D721Med (cell line): ENCODE data around the gene DYRK1B.

Experiments used
- DNase-seq: peaks from one replicate; pipeline ENCODE4 v3.0.0; 2011; ENCODE audit warnings: low spot score; ENCODE audit not compliant: insufficient read length
- FAIRE-seq: peaks from 2 replicates; lab custom pipeline; 2011; peaks lifted over from hg19 to GRCh38; lab: Jason Lieb, UNC
- TF ChIP-seq, protein P1 (sequence below): IDR thresholded peaks from 2 replicates; pipeline ENCODE4 v1.5.1; 2012; ENCODE audit warnings: mild to moderate bottlenecking, control low read depth; ENCODE audit not compliant: insufficient read depth; ENCODE audit errors: missing control alignments

The DYRK1B gene

DNA sequence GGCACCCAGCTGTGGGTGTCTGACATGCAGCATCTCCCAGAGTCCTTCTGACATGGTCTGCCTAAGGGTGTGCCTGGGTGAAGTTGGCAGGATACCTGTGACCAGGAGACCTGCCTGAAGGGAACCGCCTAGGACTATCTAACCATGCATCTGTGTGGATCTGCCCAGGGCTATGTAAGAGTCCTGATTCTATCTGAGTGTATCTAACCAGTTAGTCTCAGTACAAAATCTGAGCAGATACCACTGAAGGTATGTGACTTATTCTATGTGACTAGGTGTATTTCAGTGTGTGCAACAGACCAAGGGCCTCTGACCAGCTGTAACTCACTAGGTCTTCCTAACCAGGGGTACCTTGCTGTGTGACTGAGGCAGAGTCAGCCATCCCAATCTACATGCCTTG lies 40.4 kb upstream of the DYRK1B start:
- FAIRE-seq = no peak
- no peak for DNase-seq
- TF ChIP-seq, protein P1, sequence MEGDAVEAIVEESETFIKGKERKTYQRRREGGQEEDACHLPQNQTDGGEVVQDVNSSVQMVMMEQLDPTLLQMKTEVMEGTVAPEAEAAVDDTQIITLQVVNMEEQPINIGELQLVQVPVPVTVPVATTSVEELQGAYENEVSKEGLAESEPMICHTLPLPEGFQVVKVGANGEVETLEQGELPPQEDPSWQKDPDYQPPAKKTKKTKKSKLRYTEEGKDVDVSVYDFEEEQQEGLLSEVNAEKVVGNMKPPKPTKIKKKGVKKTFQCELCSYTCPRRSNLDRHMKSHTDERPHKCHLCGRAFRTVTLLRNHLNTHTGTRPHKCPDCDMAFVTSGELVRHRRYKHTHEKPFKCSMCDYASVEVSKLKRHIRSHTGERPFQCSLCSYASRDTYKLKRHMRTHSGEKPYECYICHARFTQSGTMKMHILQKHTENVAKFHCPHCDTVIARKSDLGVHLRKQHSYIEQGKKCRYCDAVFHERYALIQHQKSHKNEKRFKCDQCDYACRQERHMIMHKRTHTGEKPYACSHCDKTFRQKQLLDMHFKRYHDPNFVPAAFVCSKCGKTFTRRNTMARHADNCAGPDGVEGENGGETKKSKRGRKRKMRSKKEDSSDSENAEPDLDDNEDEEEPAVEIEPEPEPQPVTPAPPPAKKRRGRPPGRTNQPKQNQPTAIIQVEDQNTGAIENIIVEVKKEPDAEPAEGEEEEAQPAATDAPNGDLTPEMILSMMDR = no peak

DNA sequence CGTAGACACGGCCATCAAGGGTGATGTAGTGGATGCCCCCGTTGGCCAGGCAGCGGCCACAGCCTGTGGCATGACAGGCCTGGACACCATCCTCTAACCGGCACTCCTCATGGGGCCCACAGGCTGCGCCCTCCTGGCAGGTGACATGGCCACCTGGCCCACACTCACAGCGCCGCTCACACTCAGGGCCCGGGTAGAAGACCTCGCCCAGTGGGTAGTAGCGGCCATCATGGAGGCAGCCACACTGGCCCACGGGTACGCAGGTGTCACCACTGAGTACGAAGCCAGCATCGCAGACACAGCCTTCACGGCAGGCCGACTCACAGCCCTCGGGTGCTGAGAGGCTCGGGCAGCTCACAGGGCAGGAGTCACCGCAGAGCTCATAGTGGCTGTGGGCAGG lies 39.4 kb upstream of the DYRK1B start:
- no peak for FAIRE-seq
- TF ChIP-seq, protein P1 = no peak
- no peak for DNase-seq

DNA sequence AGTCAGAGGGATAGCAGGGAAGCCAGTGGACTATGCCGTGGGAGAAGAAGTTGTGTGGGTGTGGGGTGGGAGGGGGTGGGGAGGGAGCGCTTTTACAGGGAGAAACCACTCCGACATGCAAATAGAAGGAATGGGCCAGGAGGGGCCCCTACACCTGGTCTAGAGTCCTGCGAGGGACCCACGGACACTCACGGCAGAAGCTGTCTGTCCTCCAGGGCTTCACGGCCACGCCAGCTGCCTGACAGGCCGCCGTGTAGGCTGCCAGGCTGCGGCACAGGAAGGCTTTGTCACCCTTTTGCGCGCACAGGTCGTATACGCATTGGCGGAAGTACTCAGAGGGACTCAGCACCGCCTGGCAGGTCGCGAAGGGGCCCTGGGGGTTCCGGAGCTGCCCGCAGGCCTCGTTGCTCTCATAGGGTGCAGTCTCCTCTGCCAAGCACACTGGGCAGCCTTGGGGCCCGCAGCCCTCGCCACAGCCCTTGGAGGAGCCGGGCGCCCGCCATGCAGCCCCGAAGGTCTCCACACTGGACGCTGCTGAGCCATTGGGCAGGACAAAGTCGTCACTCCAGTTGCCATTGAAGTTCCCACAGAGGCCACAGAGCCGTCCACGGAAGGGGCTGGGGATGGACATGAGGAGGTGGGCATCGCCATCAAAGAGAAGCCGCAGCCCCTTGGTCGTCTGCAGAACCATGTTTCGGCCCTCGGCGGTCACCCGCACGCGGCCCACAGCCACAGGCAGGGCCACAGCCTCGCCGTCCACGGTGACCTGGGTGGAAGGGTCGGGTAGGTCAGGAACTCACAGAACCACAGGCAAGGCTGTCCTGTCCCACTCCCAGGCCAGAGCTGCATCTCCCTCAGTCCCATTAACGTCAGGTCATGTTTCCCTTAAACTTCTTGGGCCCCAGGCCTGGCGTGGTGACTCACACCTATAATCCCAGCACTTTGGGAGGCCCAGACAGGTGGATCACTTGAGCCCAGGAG lies 38.2 kb upstream of the DYRK1B start:
- TF ChIP-seq, protein P1 = no peak
- DNase-seq (no peak), FAIRE-seq (no peak)

GRCh38 chr19:39871362-39871761 lies 37.4 kb upstream of the DYRK1B start:
- TF ChIP-seq, protein P1 = no peak
- FAIRE-seq = no peak
- no peak for DNase-seq

DNA sequence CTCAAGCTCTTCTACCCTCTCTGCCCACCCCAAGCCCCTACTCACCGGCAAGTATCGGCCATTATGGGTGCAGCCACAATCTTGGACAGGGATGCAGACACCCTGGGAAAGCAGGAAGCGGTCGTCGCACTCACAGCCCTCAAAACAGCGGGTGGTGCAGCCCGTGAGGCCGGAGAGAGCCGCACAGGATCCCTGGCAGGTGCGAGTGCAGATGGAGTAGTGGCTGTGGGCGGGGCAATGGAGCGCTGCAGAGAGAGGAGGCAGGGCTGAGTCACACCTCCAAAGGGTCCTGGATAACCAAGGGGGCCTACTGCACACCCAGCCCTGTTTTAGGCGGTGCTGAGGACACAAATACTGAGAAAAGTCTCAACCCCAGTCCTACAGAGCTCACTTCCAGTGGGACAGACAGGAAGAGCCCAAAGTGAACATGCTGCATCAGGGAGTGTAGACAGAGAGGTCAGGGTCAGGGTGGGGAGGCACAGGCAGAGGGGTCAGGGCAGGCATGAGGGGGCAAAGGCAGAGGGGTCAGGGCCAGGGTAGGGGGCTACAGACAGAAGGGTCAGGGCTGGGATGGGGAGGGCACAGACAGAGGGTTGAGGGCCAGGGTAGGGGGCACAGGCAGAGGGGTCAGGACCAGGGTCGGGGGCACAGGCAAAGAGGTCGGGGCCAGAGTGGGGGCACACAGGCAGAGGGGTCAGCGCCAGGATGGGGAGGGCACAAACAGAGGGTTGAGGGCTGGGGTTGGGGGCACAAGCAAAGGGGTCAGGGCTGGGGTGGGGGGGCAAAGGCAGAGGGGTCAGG lies 36.4 kb upstream of the DYRK1B start:
- DNase-seq (no peak), FAIRE-seq (no peak)
- TF ChIP-seq, protein P1 = no peak

DNA sequence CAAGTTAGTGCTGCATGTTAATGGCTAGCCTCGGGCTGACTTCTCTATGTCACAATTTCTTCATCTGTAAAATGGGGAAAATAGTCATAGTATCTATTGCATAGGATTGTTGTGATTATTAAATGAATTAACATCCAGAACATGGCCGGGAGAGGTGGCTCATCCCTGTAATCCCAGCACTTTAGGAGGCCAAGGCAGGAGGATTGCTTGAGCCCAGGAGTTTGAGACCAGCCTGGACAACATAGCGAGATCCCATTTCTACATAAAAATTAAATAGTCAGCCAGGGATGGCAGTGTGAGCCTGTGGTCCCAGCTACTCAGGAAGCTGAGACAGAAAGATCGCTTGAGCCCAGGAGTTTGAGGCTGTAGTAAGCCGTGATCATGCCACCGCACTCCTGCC lies 34.0 kb upstream of the DYRK1B start:
- FAIRE-seq = no peak
- no peak for DNase-seq
- TF ChIP-seq, protein P1 = no peak
